ENCODE results near the gene ELMO3.

DNA sequence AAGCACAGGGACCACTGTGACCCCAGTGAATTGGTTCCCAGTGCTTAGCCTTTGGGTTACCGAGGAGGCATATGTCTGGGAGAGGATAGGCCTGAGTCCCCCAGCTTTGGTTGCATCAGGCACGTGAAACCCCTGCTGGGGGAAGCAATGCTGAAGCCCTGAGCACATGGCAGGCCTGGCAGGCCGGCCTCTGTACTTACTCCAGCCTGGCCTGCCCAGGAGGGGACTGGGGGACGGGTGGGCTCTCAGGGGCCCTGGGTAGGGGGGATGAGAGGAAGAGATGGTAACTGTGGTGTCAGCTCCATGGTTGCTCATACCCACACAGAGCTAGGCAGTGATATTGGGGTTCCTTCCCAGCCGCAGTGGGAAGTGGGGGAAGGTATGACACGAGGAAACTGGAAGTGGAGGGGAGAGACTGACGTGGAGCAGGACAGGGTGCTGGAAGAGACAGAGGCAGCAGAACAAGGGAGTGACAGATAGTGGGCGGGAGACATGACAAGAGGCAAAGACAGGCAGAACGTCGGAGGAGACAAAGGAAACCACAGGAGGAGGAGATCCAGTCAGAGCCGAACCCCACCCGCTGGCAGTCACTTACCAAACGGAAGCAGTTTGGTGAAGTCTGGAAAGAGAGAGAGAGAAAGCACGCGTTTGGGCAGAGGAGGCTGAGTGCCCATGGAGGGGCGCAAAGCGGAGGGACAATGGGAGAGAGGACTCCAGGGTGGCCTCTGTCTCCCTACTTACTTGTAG is 37.1 kb downstream of the ELMO3 start:
- TF ChIP-seq, protein P1, sequence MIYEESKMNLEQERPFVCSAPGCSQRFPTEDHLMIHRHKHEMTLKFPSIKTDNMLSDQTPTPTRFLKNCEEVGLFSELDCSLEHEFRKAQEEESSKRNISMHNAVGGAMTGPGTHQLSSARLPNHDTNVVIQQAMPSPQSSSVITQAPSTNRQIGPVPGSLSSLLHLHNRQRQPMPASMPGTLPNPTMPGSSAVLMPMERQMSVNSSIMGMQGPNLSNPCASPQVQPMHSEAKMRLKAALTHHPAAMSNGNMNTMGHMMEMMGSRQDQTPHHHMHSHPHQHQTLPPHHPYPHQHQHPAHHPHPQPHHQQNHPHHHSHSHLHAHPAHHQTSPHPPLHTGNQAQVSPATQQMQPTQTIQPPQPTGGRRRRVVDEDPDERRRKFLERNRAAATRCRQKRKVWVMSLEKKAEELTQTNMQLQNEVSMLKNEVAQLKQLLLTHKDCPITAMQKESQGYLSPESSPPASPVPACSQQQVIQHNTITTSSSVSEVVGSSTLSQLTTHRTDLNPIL (CRISPR knock-in tag; IDR thresholded peaks at IDR 0.05; ENCODE audit: low read depth): no peak
- TF ChIP-seq OSR1 (CRISPR knock-in tag; IDR thresholded peaks at IDR 0.05) (no peak), SNAI2 (CRISPR knock-in tag; IDR thresholded peaks at IDR 0.05) (no peak), ARNTL (CRISPR knock-in tag; IDR thresholded peaks at IDR 0.05; ENCODE audit: borderline replicate concordance, low read depth) (no peak), ISL1 (CRISPR knock-in tag; IDR thresholded peaks at IDR 0.05) (no peak), TOX (CRISPR knock-in tag; IDR thresholded peaks at IDR 0.05; ENCODE audit: borderline replicate concordance) (no peak), PPARA (CRISPR knock-in tag; IDR thresholded peaks at IDR 0.05; ENCODE audit: borderline replicate concordance) (no peak), ZNF565 (CRISPR knock-in tag; conservative IDR thresholded peaks at IDR 0.05; ENCODE audit: low read depth) (no peak), ZFP30 (CRISPR knock-in tag; IDR thresholded peaks at IDR 0.05) (no peak), BACH2 (CRISPR knock-in tag; IDR thresholded peaks at IDR 0.05; ENCODE audit: borderline replicate concordance) (no peak), RARB (CRISPR knock-in tag; IDR thresholded peaks at IDR 0.05) (no peak), ESRRG (CRISPR knock-in tag; IDR thresholded peaks at IDR 0.05) (no peak)
- TF ChIP-seq, protein P2, sequence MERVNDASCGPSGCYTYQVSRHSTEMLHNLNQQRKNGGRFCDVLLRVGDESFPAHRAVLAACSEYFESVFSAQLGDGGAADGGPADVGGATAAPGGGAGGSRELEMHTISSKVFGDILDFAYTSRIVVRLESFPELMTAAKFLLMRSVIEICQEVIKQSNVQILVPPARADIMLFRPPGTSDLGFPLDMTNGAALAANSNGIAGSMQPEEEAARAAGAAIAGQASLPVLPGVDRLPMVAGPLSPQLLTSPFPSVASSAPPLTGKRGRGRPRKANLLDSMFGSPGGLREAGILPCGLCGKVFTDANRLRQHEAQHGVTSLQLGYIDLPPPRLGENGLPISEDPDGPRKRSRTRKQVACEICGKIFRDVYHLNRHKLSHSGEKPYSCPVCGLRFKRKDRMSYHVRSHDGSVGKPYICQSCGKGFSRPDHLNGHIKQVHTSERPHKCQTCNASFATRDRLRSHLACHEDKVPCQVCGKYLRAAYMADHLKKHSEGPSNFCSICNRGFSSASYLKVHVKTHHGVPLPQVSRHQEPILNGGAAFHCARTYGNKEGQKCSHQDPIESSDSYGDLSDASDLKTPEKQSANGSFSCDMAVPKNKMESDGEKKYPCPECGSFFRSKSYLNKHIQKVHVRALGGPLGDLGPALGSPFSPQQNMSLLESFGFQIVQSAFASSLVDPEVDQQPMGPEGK (CRISPR knock-in tag; IDR thresholded peaks at IDR 0.05; ENCODE audit: borderline replicate concordance): no peak

Measured in SK-N-SH treated with all-trans-retinoic acid at 6 μM for 48 hours (cell line).